B cell (primary cell): ENCODE data around the gene LYG1. TPM values are rescaled to one million over a fixed set of nuclear protein-coding genes. Genes with fewer than 3 reads are reported as not detected.
A peak's percentile ranks its signal among the peaks of the same experiment; 100 is the strongest.

ENCODE experiments used
- ATAC-seq: fragments of 200-7000 bp; cut with Tn5 transposase; one replicate; pipeline ENCODE4 v1.10.0; 2021; ENCODE audit warnings: low read depth, mild to moderate bottlenecking, moderate number of reproducible peaks, moderate library complexity
- CTCF ChIA-PET: fragments of 350-600 bp; sonication (Branson Sonifier 250); formaldehyde crosslinking; loops from one replicate; lab custom pipeline; 2021; ENCODE audit warnings: antibody characterized with exemption, inconsistent platforms; lab: Charles Lee
- POLR2A ChIA-PET: fragments of 350-600 bp; sonication (Branson Sonifier 250); formaldehyde crosslinking; loops from one replicate; lab custom pipeline; 2021; ENCODE audit warnings: antibody characterized with exemption; lab: Charles Lee
- DNase-seq: peaks from one replicate; pipeline ENCODE4 v3.0.0; 2013
- H2AFZ ChIP-seq: 2 replicates; pipeline ENCODE4 v1.6.1; 2012; ENCODE audit warnings: mild to moderate bottlenecking, low read depth, low read length; ENCODE audit not compliant: insufficient read depth, poor library complexity, severe bottlenecking
- H3K27ac ChIP-seq, 2 donors: 1 replicate in 1 of 2; 2 replicates in 1 of 2; pipeline ENCODE4 v1.5.1; 2012 to 2013; ENCODE audit warnings: low read length in 2 of 2, mild to moderate bottlenecking in 2 of 2, moderate library complexity in 1 of 2
- H3K27me3 ChIP-seq, 4 experiments: fragments of 200-600 bp in 1 of 4; sonication (generic) in 1 of 4; replicated peaks in 1 of 4; 1 replicate in 2 of 4; 2 replicates in 2 of 4; pipeline versions ENCODE4 v1.6.1 to v1.7.0; 2013 to 2016; ENCODE audit warnings: low read length in 3 of 4, mild to moderate bottlenecking in 2 of 4, mixed read lengths in 1 of 4, moderate library complexity in 1 of 4; ENCODE audit not compliant: insufficient read depth in 4 of 4, control insufficient read depth in 3 of 4; ENCODE audit errors: control extremely low read depth in 1 of 4
- H3K36me3 ChIP-seq, 2 experiments: replicated peaks in 1 of 2; 1 replicate in 1 of 2; 2 replicates in 1 of 2; pipeline versions ENCODE4 v1.6.1 to v1.7.1; 2013; ENCODE audit warnings: low read length in 1 of 2; ENCODE audit not compliant: insufficient read depth in 2 of 2, control insufficient read depth in 1 of 2; ENCODE audit errors: control extremely low read depth in 1 of 2, extremely low read depth in 1 of 2
- H3K4me1 ChIP-seq, 2 donors: fragments of 200-600 bp in 1 of 2; sonication (generic) in 1 of 2; 1 replicate in 1 of 2; 2 replicates in 1 of 2; pipeline versions ENCODE4 v1.5.1 to v1.6.1; 2013 to 2017; ENCODE audit warnings: low read length in 2 of 2; ENCODE audit not compliant: control insufficient read depth in 2 of 2, insufficient read depth in 2 of 2
- H3K4me2 ChIP-seq: replicated peaks from 2 replicates; pipeline ENCODE3; 2012; ENCODE audit warnings: mild to moderate bottlenecking, low read depth, low read length; ENCODE audit not compliant: poor library complexity, severe bottlenecking
- H3K4me3 ChIP-seq, 5 experiments: fragments of 200-600 bp in 1 of 5; sonication (generic) in 1 of 5; 1 replicate in 3 of 5; 2 replicates in 2 of 5; pipeline versions ENCODE4 v1.5.1 to v1.7.0; 2011 to 2016; ENCODE audit warnings: low read length in 4 of 5, mild to moderate bottlenecking in 4 of 5, low read depth in 2 of 5, control low read depth in 1 of 5, moderate library complexity in 1 of 5; ENCODE audit not compliant: insufficient read depth in 1 of 5; ENCODE audit errors: control extremely low read depth in 1 of 5, extremely low read depth in 1 of 5
- H3K79me2 ChIP-seq: fragments of 200-600 bp; sonication (generic); one replicate; pipeline ENCODE4 v1.6.0; 2016; ENCODE audit warnings: low read length; ENCODE audit not compliant: control insufficient read depth, insufficient read depth
- H3K9ac ChIP-seq: fragments of 200-600 bp; sonication (generic); 2 replicates; pipeline ENCODE4 v1.6.1; 2017; ENCODE audit warnings: mild to moderate bottlenecking, low read length, moderate library complexity
- H3K9me3 ChIP-seq, 3 donors: one replicate each; pipeline versions ENCODE4 v1.6.1 to v1.7.1; 2013; ENCODE audit warnings: low read length in 2 of 3; ENCODE audit not compliant: control insufficient read depth in 2 of 3, insufficient read depth in 1 of 3; ENCODE audit errors: control extremely low read depth in 1 of 3
- H4K20me1 ChIP-seq: 2 replicates; pipeline ENCODE4 v1.6.0; 2012; ENCODE audit warnings: mild to moderate bottlenecking, low read length; ENCODE audit not compliant: insufficient read depth, control insufficient read depth, poor library complexity, severe bottlenecking
- H3K27ac Mint-ChIP-seq: one replicate; pipeline ENCODE4 v1.8.0; 2021; ENCODE audit warnings: mixed read lengths
- H3K27me3 Mint-ChIP-seq: one replicate; pipeline ENCODE4 v1.8.0; 2021; ENCODE audit warnings: mixed read lengths
- H3K4me1 Mint-ChIP-seq: one replicate; pipeline ENCODE4 v1.8.0; 2021; ENCODE audit warnings: mixed read lengths
- H3K4me3 Mint-ChIP-seq: one replicate; pipeline ENCODE4 v1.8.0; 2021; ENCODE audit warnings: mixed read lengths
- H3K9me3 Mint-ChIP-seq: one replicate; pipeline ENCODE4 v1.8.0; 2022; ENCODE audit warnings: mixed read lengths; ENCODE audit not compliant: insufficient read depth
- CTCF ChIP-seq: fragments of 200-600 bp; IDR thresholded peaks from one replicate; pipeline ENCODE4 v1.8.0; 2022; ENCODE audit warnings: antibody characterized with exemption, mild to moderate bottlenecking
- EZH2 ChIP-seq: IDR thresholded peaks from 2 replicates; pipeline ENCODE4 v1.6.1; 2012; ENCODE audit warnings: borderline replicate concordance, low read depth, mild to moderate bottlenecking, moderate library complexity, low read length; ENCODE audit not compliant: insufficient read depth, poor library complexity, severe bottlenecking
- WGBS: methylation state at CpG from one replicate; pipeline ENCODE4 v1.1.5; 2013; ENCODE audit warnings: missing lambda C conversion rate; ENCODE audit not compliant: insufficient coverage; 5-methylcytosine and 5-hydroxymethylcytosine counted together
- intact Hi-C: fragments of 100-400 bp; cut with micrococcal nuclease; formaldehyde crosslinking; loops from one replicate; pipeline ENCODE4 v1.10.0; 2022
- polyA plus RNA-seq: library from polyadenylated mRNA; depleted of rRNA; stranded (reverse); fragments of >200 nt; gene quantifications from 2 replicates; pipeline ENCODE4 v1.2.3, GENCODE V29; 2012
- total RNA-seq, 2 donors: library from RNA; stranded (reverse); fragments of 120-200 nt in 1 of 2; gene quantifications; 1 replicate in 1 of 2; 2 replicates in 1 of 2; pipeline versions ENCODE4 v1.2.3 to v1.2.4, GENCODE V29; 2013 to 2022

Gene LYG1
- total and polyA plus RNA-seq, 2 donors (not counting 1 experiment from before 2014, with no cell fraction given): 3.0 to 4.5 TPM

GRCh38 chr2:99336804-99337112 is 35.8 kb upstream of the LYG1 start:
- Mint-ChIP-seq H3K27ac (no peak overlapping the region), H3K9me3 (no peaks in the 10 kb centered on the region), H3K4me3 (no peak overlapping the region), H3K27me3 (no peaks in the 10 kb centered on the region), H3K4me1 (peaks cover 30% of the 10 kb centered on the region)
- TF ChIP-seq CTCF (no peak), EZH2 (no peak)
- DNase-seq: no peak
- intact Hi-C loops: loop anchor here (1.0 to 5.0 kb wide), 8 partner anchors 154 to 924 kb away; partner anchors contain the start of genes C2orf15, COA5, MGAT4A and MITD1
- H3K36me3 ChIP-seq: peaks cover 6 to 13% of the 10 kb centered on the region in 2 experiments
- peak overlapping the region; percentile 81 for H3K4me2 ChIP-seq
- peak overlapping the region; percentile 86 for H3K9ac ChIP-seq
- no peaks in the 10 kb centered on the region for H3K9me3 ChIP-seq
- H3K79me2 ChIP-seq: peaks cover 72% of the 10 kb centered on the region
- peak overlapping the region; percentile 90 to 93 for H3K27ac ChIP-seq
- CTCF ChIA-PET: interaction anchor here (1.0 to 2.2 kb wide), 8 partner anchors 57 to 926 kb away, joined by 3 to 14 read pairs (median 4); partner anchors contain the start of genes LIPT1, REV1 and TSGA10
- POLR2A ChIA-PET: interaction anchor here (0.6 to 2.0 kb wide), 7 partner anchors 10 to 1972 kb away, joined by 3 to 7 read pairs (median 6); partner anchors contain the start of genes C2orf15, LIPT1, REV1 and RNF149
- H4K20me1 ChIP-seq: peaks cover 15% of the 10 kb centered on the region
- peak; percentile 2 for ATAC-seq
- WGBS: 0% methylated on average over 4 of the region's 8 CpGs
- H3K4me1 ChIP-seq: peaks cover 14 to 31% of the 10 kb centered on the region in 2 donors
- H3K4me3 ChIP-seq: peak overlapping the region; percentile 78 to 95 (median 86)
- no peaks in the 10 kb centered on the region for H3K27me3 ChIP-seq
- H2AFZ ChIP-seq: peak overlapping the region; percentile 77
